MCF 10A (cell line): ENCODE data around the gene MICAL3. TPM values are rescaled to one million over a fixed set of nuclear protein-coding genes. Genes with fewer than 3 reads are reported as not detected.
"Not testable (repeated sequence)": the region's sequence is repeated elsewhere in the genome, so short reads cannot be mapped to it uniquely, and the experiment has no call there.

ENCODE experiments used
- BruUV-seq: library from RNA; stranded (reverse); fragments of 400-500 nt; replicated peaks from 2 replicates; lab custom pipeline; 2021; lab: Mats Ljungman, UMichigan
- CTCF ChIA-PET: fragments of 300-600 bp; sonication (Branson Sonifier 250); formaldehyde crosslinking; extraction: SDS; loops from one replicate; lab custom pipeline; 2021; ENCODE audit warnings: antibody characterized with exemption, inconsistent platforms; lab: Yijun Ruan, JAX
- POLR2A ChIA-PET: fragments of 300-600, 350-650 bp; sonication (Branson Sonifier 250); formaldehyde crosslinking; extraction: SDS; loops from one replicate; lab custom pipeline; 2020; ENCODE audit warnings: antibody characterized with exemption, inconsistent platforms; lab: Yijun Ruan, JAX
- DNase-seq: peaks from one replicate; pipeline ENCODE4 v3.0.0-alpha.2; 2018; ENCODE audit not compliant: unreplicated experiment
- H3K27ac Mint-ChIP-seq: one replicate; pipeline ENCODE4 v1.8.0; 2022; ENCODE audit warnings: mild to moderate bottlenecking, low read depth, mixed read lengths; ENCODE audit not compliant: unreplicated experiment
- H3K27me3 Mint-ChIP-seq: one replicate; pipeline ENCODE4 v1.8.0; 2022; ENCODE audit warnings: mixed read lengths; ENCODE audit not compliant: insufficient read depth, unreplicated experiment
- H3K36me3 Mint-ChIP-seq: one replicate; pipeline ENCODE4 v1.8.0; 2022; ENCODE audit warnings: mild to moderate bottlenecking, moderate library complexity, mixed read lengths; ENCODE audit not compliant: insufficient read depth, unreplicated experiment
- H3K4me1 Mint-ChIP-seq: one replicate; pipeline ENCODE4 v1.8.0; 2022; ENCODE audit warnings: mixed read lengths; ENCODE audit not compliant: insufficient read depth, unreplicated experiment
- H3K4me3 Mint-ChIP-seq: one replicate; pipeline ENCODE4 v1.8.0; 2022; ENCODE audit warnings: mild to moderate bottlenecking, moderate library complexity, mixed read lengths; ENCODE audit not compliant: unreplicated experiment
- H3K9me3 Mint-ChIP-seq: one replicate; pipeline ENCODE4 v1.8.0; 2022; ENCODE audit warnings: mixed read lengths; ENCODE audit not compliant: unreplicated experiment
- intact Hi-C: fragments of 100-400 bp; cut with micrococcal nuclease; formaldehyde crosslinking; loops from 2 replicates; pipeline ENCODE4 v1.14.1; 2022
- total RNA-seq: library from RNA; stranded (reverse); gene quantifications from 2 replicates; pipeline ENCODE4 v1.2.3, GENCODE V29; 2022
- TF ChIP-seq, protein P1 (sequence below): fragments of 200-600 bp; IDR thresholded peaks from one replicate; pipeline ENCODE4 v1.8.0; 2022; ENCODE audit warnings: antibody characterized with exemption, mild to moderate bottlenecking; ENCODE audit not compliant: unreplicated experiment

The MICAL3 gene
- total RNA-seq, 1 experiment from 2014 or later: 54.1 TPM

DNA sequence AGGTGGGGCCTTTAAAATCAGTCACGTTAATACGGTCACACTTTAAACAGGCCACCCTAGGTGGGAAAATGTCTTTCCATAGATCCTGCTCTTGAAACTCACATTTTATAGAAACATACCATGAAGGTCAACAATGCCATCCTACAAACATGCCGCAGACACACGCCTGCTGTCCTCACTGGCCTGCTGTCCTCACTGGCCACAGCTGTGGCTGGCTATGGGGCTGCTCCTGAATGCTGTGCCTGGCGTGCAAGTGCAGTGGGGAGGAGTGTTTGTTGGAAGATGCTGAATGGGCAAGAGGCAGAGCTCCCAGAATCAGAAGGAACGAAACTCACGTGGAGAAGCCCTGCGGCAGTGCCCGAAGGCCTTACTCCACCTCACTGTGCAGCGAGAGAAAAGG is 143.9 kb downstream of the MICAL3 start:
- H3K27me3 Mint-ChIP-seq: no peaks in the 10 kb centered on the region
- peaks cover 37% of the 10 kb centered on the region for H3K36me3 Mint-ChIP-seq
- ChIA-PET CTCF (interaction anchor here (1.6 kb wide), 1 partner anchor 195 kb away, joined by 4 read pairs; no protein-coding TSS in a partner anchor), POLR2A (no interaction called here)
- DNase-seq: no peak
- no peaks in the 10 kb centered on the region for H3K9me3 Mint-ChIP-seq
- TF ChIP-seq, protein P1, sequence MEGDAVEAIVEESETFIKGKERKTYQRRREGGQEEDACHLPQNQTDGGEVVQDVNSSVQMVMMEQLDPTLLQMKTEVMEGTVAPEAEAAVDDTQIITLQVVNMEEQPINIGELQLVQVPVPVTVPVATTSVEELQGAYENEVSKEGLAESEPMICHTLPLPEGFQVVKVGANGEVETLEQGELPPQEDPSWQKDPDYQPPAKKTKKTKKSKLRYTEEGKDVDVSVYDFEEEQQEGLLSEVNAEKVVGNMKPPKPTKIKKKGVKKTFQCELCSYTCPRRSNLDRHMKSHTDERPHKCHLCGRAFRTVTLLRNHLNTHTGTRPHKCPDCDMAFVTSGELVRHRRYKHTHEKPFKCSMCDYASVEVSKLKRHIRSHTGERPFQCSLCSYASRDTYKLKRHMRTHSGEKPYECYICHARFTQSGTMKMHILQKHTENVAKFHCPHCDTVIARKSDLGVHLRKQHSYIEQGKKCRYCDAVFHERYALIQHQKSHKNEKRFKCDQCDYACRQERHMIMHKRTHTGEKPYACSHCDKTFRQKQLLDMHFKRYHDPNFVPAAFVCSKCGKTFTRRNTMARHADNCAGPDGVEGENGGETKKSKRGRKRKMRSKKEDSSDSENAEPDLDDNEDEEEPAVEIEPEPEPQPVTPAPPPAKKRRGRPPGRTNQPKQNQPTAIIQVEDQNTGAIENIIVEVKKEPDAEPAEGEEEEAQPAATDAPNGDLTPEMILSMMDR: no peak
- H3K27ac Mint-ChIP-seq: no peak overlapping the region
- no peak overlapping the region for H3K4me3 Mint-ChIP-seq
- intact Hi-C loops: no loop called here
- H3K4me1 Mint-ChIP-seq: peaks cover 18% of the 10 kb centered on the region
- no TSS peak for BruUV-seq

DNA sequence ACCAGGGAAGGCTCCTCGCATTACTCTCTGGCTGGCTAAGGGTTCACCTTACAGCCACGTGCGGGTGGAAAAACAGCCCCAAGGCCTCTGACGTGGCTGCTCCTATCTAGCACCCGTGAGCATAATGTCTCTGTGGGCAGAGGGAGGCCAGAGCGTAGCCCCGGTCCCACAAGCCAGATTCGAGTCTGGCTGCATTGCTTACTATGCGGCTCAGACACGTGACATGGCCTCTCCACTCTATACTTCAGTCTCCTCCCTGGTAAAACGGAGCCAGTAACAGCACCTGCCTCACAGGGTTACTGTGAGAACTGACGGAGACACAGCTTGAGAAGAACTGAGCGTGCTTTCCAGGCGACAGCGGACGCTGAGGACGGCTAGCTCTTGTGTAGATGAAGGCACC is 144.3 kb downstream of the MICAL3 start:
- TF ChIP-seq, protein P1: no peak
- intact Hi-C loops: no loop called here

DNA sequence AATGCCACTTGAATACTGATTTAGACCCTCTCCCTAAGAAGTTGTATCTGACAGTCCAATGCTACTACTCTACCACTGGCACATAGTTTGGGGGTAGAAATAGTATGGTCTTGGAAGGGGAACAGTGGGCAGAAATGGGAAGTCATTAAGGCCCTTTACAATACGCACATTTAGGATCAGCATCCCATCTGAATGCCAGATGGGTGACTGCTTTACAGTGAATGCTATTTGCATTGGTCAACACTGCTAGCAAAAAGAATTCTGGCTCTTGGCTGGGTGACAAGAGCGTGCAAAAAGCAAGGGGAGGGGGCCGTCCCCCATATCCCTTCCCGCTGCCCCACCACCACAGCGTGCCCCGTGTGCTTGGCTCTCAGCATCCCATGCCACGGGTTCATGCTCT is 145.4 kb downstream of the MICAL3 start:
- no peaks in the 10 kb centered on the region for H3K27me3 Mint-ChIP-seq
- CTCF ChIA-PET: interaction anchor here (1.3 kb wide), 1 partner anchor 33 kb away, joined by 4 read pairs; no protein-coding TSS in a partner anchor
- POLR2A ChIA-PET: no interaction called here

More for the DNA sequence above, 144.3 kb downstream of the MICAL3 start:
- no peak for DNase-seq
- H3K36me3 Mint-ChIP-seq: peaks cover 33% of the 10 kb centered on the region
- H3K4me1 Mint-ChIP-seq: peaks cover 14% of the 10 kb centered on the region
- H3K4me3 Mint-ChIP-seq: no peak overlapping the region
- H3K9me3 Mint-ChIP-seq: no peaks in the 10 kb centered on the region
- H3K27ac Mint-ChIP-seq: no peak overlapping the region
- no peaks in the 10 kb centered on the region for H3K27me3 Mint-ChIP-seq
- POLR2A ChIA-PET: no interaction called here
- no TSS peak for BruUV-seq
- CTCF ChIA-PET: interaction anchor here (1.6 kb wide), 1 partner anchor 196 kb away, joined by 4 read pairs; no protein-coding TSS in a partner anchor

DNA sequence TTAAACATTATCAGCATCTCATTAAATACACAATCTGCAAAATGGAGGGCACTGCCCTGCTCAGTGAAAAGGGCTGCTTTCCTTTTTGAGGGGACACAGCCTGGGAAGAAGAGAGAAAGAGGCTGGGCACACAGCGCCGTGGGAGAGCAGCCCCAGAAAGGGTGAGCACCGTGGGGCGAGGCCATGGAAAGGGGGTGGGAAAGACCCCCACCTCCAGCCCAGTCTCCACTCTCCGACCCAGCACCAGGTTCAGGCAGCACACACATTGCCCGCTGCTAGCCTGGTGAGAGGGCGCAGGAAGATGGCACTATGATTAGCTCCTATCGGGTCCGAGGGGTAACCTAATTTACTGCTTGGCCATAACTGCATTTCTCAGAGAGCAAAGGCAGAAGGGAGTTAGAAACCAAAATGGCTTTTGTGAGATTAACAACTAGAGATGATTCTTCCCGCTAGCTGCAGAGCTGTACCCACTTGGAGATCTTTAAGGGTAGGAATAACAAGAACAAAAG is 146.1 kb downstream of the MICAL3 start:
- Mint-ChIP-seq H3K4me3 (no peak overlapping the region), H3K4me1 (no peaks in the 10 kb centered on the region), H3K36me3 (peaks cover 28% of the 10 kb centered on the region), H3K9me3 (no peaks in the 10 kb centered on the region), H3K27me3 (no peaks in the 10 kb centered on the region), H3K27ac (no peak overlapping the region)
- ChIA-PET CTCF (interaction anchor here (1.3 kb wide), 1 partner anchor 33 kb away, joined by 4 read pairs; no protein-coding TSS in a partner anchor), POLR2A (no interaction called here)
- DNase-seq: no peak
- BruUV-seq: no TSS peak
- intact Hi-C loops: no loop called here
- TF ChIP-seq, protein P1: no peak

More for the DNA sequence above, 145.4 kb downstream of the MICAL3 start:
- H3K4me1 Mint-ChIP-seq: peaks cover 3% of the 10 kb centered on the region
- H3K4me3 Mint-ChIP-seq: no peak overlapping the region
- no peaks in the 10 kb centered on the region for H3K9me3 Mint-ChIP-seq
- H3K27ac Mint-ChIP-seq: no peak overlapping the region
- peaks cover 27% of the 10 kb centered on the region for H3K36me3 Mint-ChIP-seq
- no TSS peak for BruUV-seq
- TF ChIP-seq, protein P1: no peak
- intact Hi-C loops: no loop called here
- DNase-seq: no peak

DNA sequence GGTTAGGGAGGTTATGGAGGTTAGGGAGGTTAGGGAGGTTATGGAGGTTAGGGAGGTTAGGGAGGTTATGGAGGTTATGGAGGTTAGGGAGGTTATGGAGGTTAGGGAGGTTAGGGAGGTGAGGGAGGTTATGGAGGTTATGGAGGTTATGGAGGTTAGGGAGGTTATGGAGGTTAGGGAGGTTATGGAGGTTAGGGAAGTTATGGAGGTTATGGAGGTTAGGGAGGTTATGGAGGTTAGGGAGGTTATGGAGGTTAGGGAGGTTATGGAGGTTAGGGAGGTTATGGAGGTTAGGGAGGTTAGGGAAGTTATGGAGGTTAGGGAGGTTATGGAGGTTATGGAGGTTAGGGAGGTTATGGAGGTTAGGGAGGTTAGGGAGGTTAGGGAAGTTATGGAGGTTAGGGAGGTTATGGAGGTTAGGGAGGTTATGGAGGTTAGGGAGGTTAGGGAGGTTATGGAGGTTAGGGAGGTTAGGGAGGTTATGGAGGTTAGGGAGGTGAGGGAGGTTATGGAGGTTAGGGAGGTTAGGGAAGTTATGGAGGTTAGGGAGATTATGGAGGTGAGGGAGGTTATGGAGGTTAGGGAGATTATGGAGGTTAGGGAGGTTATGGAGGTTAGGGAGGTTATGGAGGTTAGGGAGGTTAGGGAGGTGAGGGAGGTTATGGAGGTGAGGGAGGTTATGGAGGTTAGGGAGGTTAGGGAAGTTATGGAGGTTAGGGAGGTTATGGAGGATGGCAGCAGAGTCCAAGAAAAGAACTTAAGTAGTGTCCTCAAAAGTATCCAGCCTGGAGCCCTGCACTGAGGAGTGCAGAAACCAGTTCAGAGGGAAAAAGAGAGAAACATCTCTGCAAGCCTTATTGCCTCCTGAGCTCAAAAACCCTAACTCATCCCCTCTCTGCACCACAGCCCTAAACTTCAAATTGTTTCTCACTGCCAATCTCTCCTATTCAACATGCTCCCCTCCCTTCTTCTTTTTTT is 147.2 kb downstream of the MICAL3 start:
- BruUV-seq, intact Hi-C loops, DNase-seq, H3K4me1 Mint-ChIP-seq, H3K27ac Mint-ChIP-seq, POLR2A ChIA-PET, H3K4me3 Mint-ChIP-seq, H3K9me3 Mint-ChIP-seq, H3K27me3 Mint-ChIP-seq: not testable (repeated sequence)
- CTCF ChIA-PET: interaction anchor here (0.9 to 1.2 kb wide), 3 partner anchors 47 to 184 kb away, joined by 3 read pairs; no protein-coding TSS in a partner anchor
- H3K36me3 Mint-ChIP-seq: peaks cover 33% of the 10 kb centered on the region
